CD4-positive, alpha-beta T cell (primary cell): ENCODE results near the gene PSMC3. TPM values are rescaled to one million over a fixed set of nuclear protein-coding genes. Genes with fewer than 3 reads are reported as not detected.

Source experiments
- ATAC-seq: fragments of 200-7000 bp; cut with Tn5 transposase; one replicate; pipeline ENCODE4 v1.10.0; 2022; ENCODE audit warnings: mild to moderate bottlenecking; ENCODE audit not compliant: poor library complexity
- CTCF ChIA-PET: fragments of 350-600 bp; sonication (Branson Sonifier 250); formaldehyde crosslinking; loops from one replicate; lab custom pipeline; 2021; ENCODE audit warnings: antibody characterized with exemption, inconsistent platforms; lab: Charles Lee
- POLR2A ChIA-PET: fragments of 350-600 bp; sonication (Branson Sonifier 250); formaldehyde crosslinking; loops from one replicate; lab custom pipeline; 2021; ENCODE audit warnings: antibody characterized with exemption, inconsistent platforms; lab: Charles Lee
- DNase-seq, 14 experiments: peaks; one replicate each; pipeline ENCODE4 v3.0.0-alpha.2; 2013 to 2020; ENCODE audit warnings: mixed read lengths in 2 of 14
- H3K27ac ChIP-seq, 2 donors: one replicate each; pipeline versions ENCODE4 v1.5.1 to v1.7.0; 2013; ENCODE audit warnings: low read length in 2 of 2, low read depth in 1 of 2, mild to moderate bottlenecking in 1 of 2
- H3K27me3 ChIP-seq, 2 experiments: 1 replicate in 1 of 2; 2 replicates in 1 of 2; pipeline versions ENCODE4 v1.6.1 to v1.7.0; 2013; ENCODE audit warnings: low read length in 2 of 2, control low read depth in 1 of 2, mild to moderate bottlenecking in 1 of 2, moderate library complexity in 1 of 2; ENCODE audit not compliant: insufficient read depth in 2 of 2, control insufficient read depth in 1 of 2
- H3K36me3 ChIP-seq: one replicate; pipeline ENCODE4 v1.6.1; 2013; ENCODE audit warnings: low read length, control low read depth; ENCODE audit not compliant: insufficient read depth
- H3K4me1 ChIP-seq: one replicate; pipeline ENCODE4 v1.6.1; 2013; ENCODE audit warnings: low read length, control low read depth; ENCODE audit not compliant: insufficient read depth
- H3K4me3 ChIP-seq: one replicate; pipeline ENCODE4 v1.5.1; 2013; ENCODE audit warnings: mild to moderate bottlenecking, low read length, moderate library complexity
- H3K9me3 ChIP-seq, 2 experiments: 1 replicate in 1 of 2; 2 replicates in 1 of 2; pipeline versions ENCODE4 v1.6.1 to v1.7.0; 2013; ENCODE audit warnings: low read length in 2 of 2, mild to moderate bottlenecking in 2 of 2, control low read depth in 1 of 2, moderate library complexity in 1 of 2; ENCODE audit not compliant: control insufficient read depth in 1 of 2, insufficient read depth in 1 of 2
- H3K27ac Mint-ChIP-seq: one replicate; pipeline ENCODE4 v1.8.0; 2020; ENCODE audit warnings: mixed read lengths
- H3K27me3 Mint-ChIP-seq: one replicate; pipeline ENCODE4 v1.8.0; 2021; ENCODE audit warnings: mixed read lengths
- H3K36me3 Mint-ChIP-seq: one replicate; pipeline ENCODE4 v1.8.0; 2021; ENCODE audit warnings: low read depth, mixed read lengths
- H3K4me1 Mint-ChIP-seq: one replicate; pipeline ENCODE4 v1.8.0; 2021; ENCODE audit warnings: low read depth, mixed read lengths
- H3K4me3 Mint-ChIP-seq: one replicate; pipeline ENCODE4 v1.8.0; 2020; ENCODE audit warnings: mild to moderate bottlenecking, mixed read lengths
- H3K9me3 Mint-ChIP-seq: one replicate; pipeline ENCODE4 v1.8.0; 2020; ENCODE audit warnings: mixed read lengths
- intact Hi-C, 2 experiments: fragments of 100-400 bp; cut with DNase I in 1 of 2; cut with micrococcal nuclease in 1 of 2; formaldehyde crosslinking; loops; one replicate each; pipeline versions ENCODE4 v1.15.1 to v1.9.0; 2023 to 2025; cut with DNase I, micrococcal nuclease
- total RNA-seq, 174 experiments: library from RNA in 2 of 174; stranded (reverse) in 2 of 174; gene quantifications; one replicate each; pipeline ENCODE4 v1.2.3 and lab custom pipeline; 2021 to 2026
- TF ChIP-seq, protein P1 (sequence below): fragments of 200-600 bp; IDR thresholded peaks from one replicate; pipeline ENCODE4 v1.8.0; 2022; ENCODE audit warnings: antibody characterized with exemption, mild to moderate bottlenecking

Gene PSMC3
- total RNA-seq, 2 experiments from 2014 or later: 51.3 to 59.5 TPM

DNA sequence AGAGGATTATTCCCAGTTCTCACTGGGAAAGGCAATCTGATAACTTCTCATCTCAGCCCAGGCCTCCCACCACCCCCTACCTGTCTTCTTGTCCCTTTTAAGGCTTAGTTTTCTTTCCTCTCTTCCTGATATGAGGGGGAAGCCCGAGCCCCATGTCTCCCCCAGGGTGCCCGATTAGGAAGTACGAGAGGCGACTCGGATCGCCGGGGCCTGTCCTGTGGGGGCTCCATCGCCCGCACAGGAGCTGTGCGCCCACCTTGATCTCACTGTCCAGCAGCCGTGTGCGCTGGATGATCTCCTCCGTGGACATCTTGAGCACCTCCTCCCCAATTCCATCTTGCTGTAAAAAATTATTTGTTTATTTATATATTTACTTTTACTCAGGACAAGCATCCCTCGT lies 628 bp downstream of the PSMC3 start:
- ATAC-seq (no peak), DNase-seq (peak in 1 of 14 experiments; percentile 22)
- peaks cover 25% of the 10 kb centered on the region for H3K4me1 Mint-ChIP-seq
- intact Hi-C loops: loop anchor here (1.0 to 10.0 kb wide), 8 partner anchors 16 to 1311 kb away; partner anchors contain the start of genes ARFGAP2 (in 2 of the 2), ARHGAP1 (in 1 of the 2), CELF1 (in 1 of the 2) and CKAP5 (in 1 of the 2)
- CTCF ChIA-PET: interaction anchor here (1.5 to 2.2 kb wide), 2 partner anchors 52 to 127 kb away, joined by 3 to 5 read pairs; partner anchors contain the start of gene CELF1
- H3K4me3 Mint-ChIP-seq: peak overlapping the region; percentile 100
- peak overlapping the region; percentile 90 for H3K27ac Mint-ChIP-seq
- H3K27me3 Mint-ChIP-seq: no peaks in the 10 kb centered on the region
- no peaks in the 10 kb centered on the region for H3K9me3 Mint-ChIP-seq
- TF ChIP-seq, protein P1, sequence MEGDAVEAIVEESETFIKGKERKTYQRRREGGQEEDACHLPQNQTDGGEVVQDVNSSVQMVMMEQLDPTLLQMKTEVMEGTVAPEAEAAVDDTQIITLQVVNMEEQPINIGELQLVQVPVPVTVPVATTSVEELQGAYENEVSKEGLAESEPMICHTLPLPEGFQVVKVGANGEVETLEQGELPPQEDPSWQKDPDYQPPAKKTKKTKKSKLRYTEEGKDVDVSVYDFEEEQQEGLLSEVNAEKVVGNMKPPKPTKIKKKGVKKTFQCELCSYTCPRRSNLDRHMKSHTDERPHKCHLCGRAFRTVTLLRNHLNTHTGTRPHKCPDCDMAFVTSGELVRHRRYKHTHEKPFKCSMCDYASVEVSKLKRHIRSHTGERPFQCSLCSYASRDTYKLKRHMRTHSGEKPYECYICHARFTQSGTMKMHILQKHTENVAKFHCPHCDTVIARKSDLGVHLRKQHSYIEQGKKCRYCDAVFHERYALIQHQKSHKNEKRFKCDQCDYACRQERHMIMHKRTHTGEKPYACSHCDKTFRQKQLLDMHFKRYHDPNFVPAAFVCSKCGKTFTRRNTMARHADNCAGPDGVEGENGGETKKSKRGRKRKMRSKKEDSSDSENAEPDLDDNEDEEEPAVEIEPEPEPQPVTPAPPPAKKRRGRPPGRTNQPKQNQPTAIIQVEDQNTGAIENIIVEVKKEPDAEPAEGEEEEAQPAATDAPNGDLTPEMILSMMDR: no peak
- peaks cover 55% of the 10 kb centered on the region for H3K36me3 Mint-ChIP-seq
- Histone ChIP-seq H3K36me3 (peaks cover 35% of the 10 kb centered on the region), H3K4me3 (peak overlapping the region; percentile 100), H3K4me1 (peaks cover 30% of the 10 kb centered on the region), H3K27ac (peak overlapping the region; percentile 84), H3K9me3 (no peaks in the 10 kb centered on the region), H3K27me3 (no peaks in the 10 kb centered on the region)
- POLR2A ChIA-PET: interaction anchor here (0.6 to 2.1 kb wide), 5 partner anchors 10 to 570 kb away, joined by 3 to 14 read pairs (median 5); partner anchors contain the start of gene SLC39A13

GRCh38 chr11:47418454-47419259 lies 7.6 kb downstream of the PSMC3 start:
- Histone ChIP-seq H3K27me3 (no peaks in the 10 kb centered on the region), H3K4me3 (no peak overlapping the region), H3K27ac (no peak overlapping the region), H3K36me3 (peaks cover 76% of the 10 kb centered on the region), H3K4me1 (no peaks in the 10 kb centered on the region), H3K9me3 (no peaks in the 10 kb centered on the region)
- H3K27me3 Mint-ChIP-seq: no peaks in the 10 kb centered on the region
- peaks cover 81% of the 10 kb centered on the region for H3K36me3 Mint-ChIP-seq
- H3K4me1 Mint-ChIP-seq: no peaks in the 10 kb centered on the region
- CTCF ChIA-PET: interaction anchor here (1.3 kb wide), 1 partner anchor 44 kb away, joined by 3 read pairs; no protein-coding TSS in a partner anchor
- POLR2A ChIA-PET: interaction anchor here (1.5 kb wide), 1 partner anchor 8 kb away, joined by 3 read pairs; no protein-coding TSS in a partner anchor
- DNase-seq (no peak), ATAC-seq (no peak)
- TF ChIP-seq, protein P1: no peak
- H3K4me3 Mint-ChIP-seq: no peak overlapping the region
- H3K27ac Mint-ChIP-seq: no peak overlapping the region
- no peaks in the 10 kb centered on the region for H3K9me3 Mint-ChIP-seq
- intact Hi-C loops: no loop called here

DNA sequence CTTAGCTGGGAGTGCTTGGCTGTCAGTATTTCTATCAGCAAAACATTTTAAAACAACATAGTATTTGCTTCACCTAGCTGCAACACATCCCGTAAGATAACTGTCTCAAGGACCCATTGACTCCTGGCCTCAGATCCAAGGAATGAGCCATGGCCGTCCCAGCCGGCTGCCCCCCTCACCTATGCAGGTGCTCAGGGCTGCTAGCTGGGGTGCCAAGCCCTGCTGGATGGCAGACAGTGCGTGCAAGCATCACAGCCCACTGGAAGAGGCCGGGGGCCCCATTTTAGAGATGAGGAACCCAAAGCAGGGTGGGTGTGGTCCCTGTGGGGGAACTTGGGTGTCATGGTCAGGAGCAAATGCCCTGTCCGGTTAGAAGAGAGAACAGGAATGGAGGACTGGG lies 8.5 kb downstream of the PSMC3 start:
- intact Hi-C loops: no loop called here
- peaks cover 72% of the 10 kb centered on the region for H3K36me3 ChIP-seq
- CTCF ChIA-PET: interaction anchor here (1.3 kb wide), 1 partner anchor 43 kb away, joined by 3 read pairs; no protein-coding TSS in a partner anchor
- no peaks in the 10 kb centered on the region for H3K9me3 ChIP-seq
- ATAC-seq (no peak), DNase-seq (peak in 1 of 14 experiments; percentile 14)
- POLR2A ChIA-PET: interaction anchor here (0.6 to 1.5 kb wide), 3 partner anchors 9 to 856 kb away, joined by 3 read pairs; partner anchors contain the start of gene SLC39A13
- no peaks in the 10 kb centered on the region for H3K27me3 ChIP-seq
- Mint-ChIP-seq H3K9me3 (no peaks in the 10 kb centered on the region), H3K36me3 (peaks cover 75% of the 10 kb centered on the region), H3K4me3 (no peak overlapping the region), H3K27me3 (no peaks in the 10 kb centered on the region), H3K4me1 (no peaks in the 10 kb centered on the region), H3K27ac (no peak overlapping the region)
- H3K4me1 ChIP-seq: no peaks in the 10 kb centered on the region
- TF ChIP-seq, protein P1: no peak
- no peak overlapping the region for H3K27ac ChIP-seq
- no peak overlapping the region for H3K4me3 ChIP-seq
